ENCODE data around the gene OR10AG1. TPM values are rescaled to one million over a fixed set of nuclear protein-coding genes. Genes with fewer than 3 reads are reported as not detected.

OR10AG1 gene
- polyA plus RNA-seq, 1 donor from 2014 or later = not detected

DNA sequence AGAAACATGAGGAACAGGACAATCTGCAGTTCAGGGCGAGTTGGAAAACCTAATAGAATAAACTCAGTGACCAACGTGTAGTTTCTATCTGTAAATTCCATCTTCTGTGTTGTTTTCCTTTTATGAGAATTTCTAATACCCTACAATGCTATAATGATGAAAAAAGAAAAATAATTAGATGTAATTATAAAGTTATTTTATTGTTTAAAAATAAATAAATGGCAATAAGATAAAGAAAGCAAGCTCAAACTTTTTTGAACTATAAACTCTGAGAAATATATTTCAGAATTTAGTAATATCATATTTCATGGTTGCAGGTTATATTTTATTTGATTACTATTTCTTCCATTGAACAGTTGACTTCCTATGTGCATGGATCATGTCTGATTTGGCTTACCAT, 33.4 kb downstream of the OR10AG1 start, which contains the start of gene OR5I1:
OR5I1 (minus strand) TSS at position 101 of the 400 bp plus-strand sequence; CDS start at position 101, 0 bp downstream.
- Histone ChIP-seq H3K27me3 (ENCODE audit: insufficient read depth, low read depth, low read length) (no peaks in the 10 kb centered on the region), H3K4me3 (ENCODE audit: low read length) (no peak within 1 kb of the TSS), H2AFZ (ENCODE audit: low read depth, low read length) (no peak within 1 kb of the TSS), H3K36me3 (ENCODE audit: insufficient read depth, low read length) (no peaks in the 10 kb centered on the region), H3K27ac (ENCODE audit: low read length) (no peak within 1 kb of the TSS), H3K9ac (ENCODE audit: low read length) (no peak within 1 kb of the TSS), H4K20me1 (ENCODE audit: insufficient read depth) (no peaks in the 10 kb centered on the region), H3K9me2 (ENCODE audit: insufficient read depth, low read length) (no peaks in the 10 kb centered on the region), H3F3A (ENCODE audit: insufficient read depth, low read length, poor library complexity, severe bottlenecking) (no peaks in the 10 kb centered on the region), H3K9me3 (ENCODE audit: low read length) (no peaks in the 10 kb centered on the region), H3K79me2 (replicated peaks; ENCODE audit: insufficient read depth, low read length) (no peaks in the 10 kb centered on the region), H3K4me2 (ENCODE audit: low read length) (no peak within 1 kb of the TSS)
- TF ChIP-seq EZH2 (IDR thresholded peaks at IDR 0.05; ENCODE audit: borderline replicate concordance, insufficient read depth, low read length, poor library complexity, severe bottlenecking) (no peak), TAF1 (IDR thresholded peaks at IDR 0.05; ENCODE audit: low read depth) (no peak), MXI1 (conservative IDR thresholded peaks at IDR 0.05; ENCODE audit: poor library complexity, severe bottlenecking) (no peak), POLR2AphosphoS5 (IDR thresholded peaks at IDR 0.05) (no peak), REST (IDR thresholded peaks at IDR 0.05; ENCODE audit: borderline replicate concordance) (no peak), RAD21 (conservative IDR thresholded peaks at IDR 0.05) (no peak), EP300 (conservative IDR thresholded peaks at IDR 0.05; ENCODE audit: poor library complexity, severe bottlenecking) (no peak), SMC3 (conservative IDR thresholded peaks at IDR 0.05; ENCODE audit: poor library complexity) (no peak)
- TF ChIP-seq, protein P1, sequence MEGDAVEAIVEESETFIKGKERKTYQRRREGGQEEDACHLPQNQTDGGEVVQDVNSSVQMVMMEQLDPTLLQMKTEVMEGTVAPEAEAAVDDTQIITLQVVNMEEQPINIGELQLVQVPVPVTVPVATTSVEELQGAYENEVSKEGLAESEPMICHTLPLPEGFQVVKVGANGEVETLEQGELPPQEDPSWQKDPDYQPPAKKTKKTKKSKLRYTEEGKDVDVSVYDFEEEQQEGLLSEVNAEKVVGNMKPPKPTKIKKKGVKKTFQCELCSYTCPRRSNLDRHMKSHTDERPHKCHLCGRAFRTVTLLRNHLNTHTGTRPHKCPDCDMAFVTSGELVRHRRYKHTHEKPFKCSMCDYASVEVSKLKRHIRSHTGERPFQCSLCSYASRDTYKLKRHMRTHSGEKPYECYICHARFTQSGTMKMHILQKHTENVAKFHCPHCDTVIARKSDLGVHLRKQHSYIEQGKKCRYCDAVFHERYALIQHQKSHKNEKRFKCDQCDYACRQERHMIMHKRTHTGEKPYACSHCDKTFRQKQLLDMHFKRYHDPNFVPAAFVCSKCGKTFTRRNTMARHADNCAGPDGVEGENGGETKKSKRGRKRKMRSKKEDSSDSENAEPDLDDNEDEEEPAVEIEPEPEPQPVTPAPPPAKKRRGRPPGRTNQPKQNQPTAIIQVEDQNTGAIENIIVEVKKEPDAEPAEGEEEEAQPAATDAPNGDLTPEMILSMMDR (IDR thresholded peaks at IDR 0.05; ENCODE audit: poor library complexity, severe bottlenecking) = no peak

GRCh38 chr11:55920537-55920936, 49.2 kb downstream of the OR10AG1 start:
- no peak overlapping the region for H3K4me3 ChIP-seq (ENCODE audit: low read length)
- no peak overlapping the region for H3K27ac ChIP-seq (ENCODE audit: low read length)
- no peak for TF ChIP-seq POLR2AphosphoS5 (IDR thresholded peaks at IDR 0.05)
- TF ChIP-seq, protein P1 (IDR thresholded peaks at IDR 0.05; ENCODE audit: poor library complexity, severe bottlenecking) = no peak
- no peak for TF ChIP-seq SMC3 (conservative IDR thresholded peaks at IDR 0.05; ENCODE audit: poor library complexity)
- no peak for TF ChIP-seq EP300 (conservative IDR thresholded peaks at IDR 0.05; ENCODE audit: poor library complexity, severe bottlenecking)
- no peak for TF ChIP-seq MXI1 (conservative IDR thresholded peaks at IDR 0.05; ENCODE audit: poor library complexity, severe bottlenecking)
- no peaks in the 10 kb centered on the region for H4K20me1 ChIP-seq (ENCODE audit: insufficient read depth)
- H3K79me2 ChIP-seq (replicated peaks; ENCODE audit: insufficient read depth, low read length) = no peaks in the 10 kb centered on the region
- H3K9ac ChIP-seq (ENCODE audit: low read length) = no peak overlapping the region
- no peaks in the 10 kb centered on the region for H3K36me3 ChIP-seq (ENCODE audit: insufficient read depth, low read length)
- no peaks in the 10 kb centered on the region for H3F3A ChIP-seq (ENCODE audit: insufficient read depth, low read length, poor library complexity, severe bottlenecking)
- H2AFZ ChIP-seq (ENCODE audit: low read depth, low read length) = no peak overlapping the region
- H3K9me2 ChIP-seq (ENCODE audit: insufficient read depth, low read length) = no peaks in the 10 kb centered on the region
- no peak overlapping the region for H3K4me2 ChIP-seq (ENCODE audit: low read length)
- no peaks in the 10 kb centered on the region for H3K9me3 ChIP-seq (ENCODE audit: low read length)
- no peaks in the 10 kb centered on the region for H3K27me3 ChIP-seq (ENCODE audit: insufficient read depth, low read depth, low read length)

Other genes with a start within 250 kb of the OR10AG1 start
- gene OR5D13, start 196.5 kb downstream of the OR10AG1 start, polyA plus RNA-seq = not detected in 2 replicates
- not detected in 2 replicates for gene OR5D14, start 174.4 kb downstream of the OR10AG1 start, polyA plus RNA-seq
- not detected in 2 replicates for gene OR5L1, start 158.6 kb downstream of the OR10AG1 start, polyA plus RNA-seq
- gene OR5D18, start 150.3 kb downstream of the OR10AG1 start, polyA plus RNA-seq = not detected in 2 replicates
- not detected in 2 replicates for gene OR5L2, start 142.7 kb downstream of the OR10AG1 start, polyA plus RNA-seq
- not detected in 2 replicates for gene OR5D16, start 131.2 kb downstream of the OR10AG1 start, polyA plus RNA-seq
- not detected in 2 replicates for gene TRIM51, start 86.6 kb downstream of the OR10AG1 start, polyA plus RNA-seq
- not detected in 2 replicates for gene OR5W2, start 55.4 kb downstream of the OR10AG1 start, polyA plus RNA-seq
- gene OR5I1, start 33.5 kb downstream of the OR10AG1 start, polyA plus RNA-seq = not detected in 2 replicates
- gene OR5F1, start 24.7 kb upstream of the OR10AG1 start, polyA plus RNA-seq = not detected in 2 replicates
- not detected in 2 replicates for gene OR5AS1, start 57.7 kb upstream of the OR10AG1 start, polyA plus RNA-seq
- gene OR8I2, start 123.4 kb upstream of the OR10AG1 start, polyA plus RNA-seq = not detected in 2 replicates
- not detected in 2 replicates for gene OR8H2, start 133.7 kb upstream of the OR10AG1 start, polyA plus RNA-seq
- not detected in 2 replicates for gene OR8H3, start 152.4 kb upstream of the OR10AG1 start, polyA plus RNA-seq
- gene OR8J3, start 170.3 kb upstream of the OR10AG1 start, polyA plus RNA-seq = not detected in 2 replicates
- not detected in 2 replicates for gene OR8K5, start 190.4 kb upstream of the OR10AG1 start, polyA plus RNA-seq
- gene OR5J2, start 206.7 kb upstream of the OR10AG1 start, polyA plus RNA-seq = not detected in 2 replicates

Data from neural cell (in vitro differentiated cells).